ENCODE results near the gene BHLHA15.

DNA sequence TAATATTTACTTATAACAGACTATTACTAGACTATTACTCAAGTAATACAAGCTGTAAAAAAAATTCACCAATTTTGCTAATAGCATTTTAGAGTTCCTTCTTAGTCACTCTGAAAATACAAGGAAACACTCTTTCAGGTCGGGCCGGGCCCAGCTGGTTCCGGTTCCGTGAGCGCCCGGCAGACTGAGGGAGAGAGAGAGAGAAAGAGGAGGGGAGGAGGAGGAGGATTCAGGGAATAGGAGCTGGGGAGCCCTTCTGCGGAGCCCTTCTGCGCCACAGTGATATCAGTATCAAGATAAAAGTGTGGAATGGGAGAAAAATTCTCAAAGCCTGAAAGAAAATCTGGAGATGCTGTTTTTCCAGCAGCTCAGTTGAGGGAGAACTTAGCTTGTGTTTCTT, 30.5 kb upstream of the BHLHA15 start:
- TF ChIP-seq, protein P1, sequence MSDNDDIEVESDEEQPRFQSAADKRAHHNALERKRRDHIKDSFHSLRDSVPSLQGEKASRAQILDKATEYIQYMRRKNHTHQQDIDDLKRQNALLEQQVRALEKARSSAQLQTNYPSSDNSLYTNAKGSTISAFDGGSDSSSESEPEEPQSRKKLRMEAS (CRISPR knock-in tag; IDR thresholded peaks at IDR 0.05), result no peak
- TF ChIP-seq NR3C1 (CRISPR knock-in tag; conservative IDR thresholded peaks at IDR 0.05; ENCODE audit: low read depth) (no peak), ZNF263 (CRISPR knock-in tag; IDR thresholded peaks at IDR 0.05; ENCODE audit: low read depth) (no peak), ZBTB21 (CRISPR knock-in tag; IDR thresholded peaks at IDR 0.05; ENCODE audit: borderline replicate concordance) (no peak), SP1 (CRISPR knock-in tag; conservative IDR thresholded peaks at IDR 0.05) (no peak)
- TF ChIP-seq, protein P2, sequence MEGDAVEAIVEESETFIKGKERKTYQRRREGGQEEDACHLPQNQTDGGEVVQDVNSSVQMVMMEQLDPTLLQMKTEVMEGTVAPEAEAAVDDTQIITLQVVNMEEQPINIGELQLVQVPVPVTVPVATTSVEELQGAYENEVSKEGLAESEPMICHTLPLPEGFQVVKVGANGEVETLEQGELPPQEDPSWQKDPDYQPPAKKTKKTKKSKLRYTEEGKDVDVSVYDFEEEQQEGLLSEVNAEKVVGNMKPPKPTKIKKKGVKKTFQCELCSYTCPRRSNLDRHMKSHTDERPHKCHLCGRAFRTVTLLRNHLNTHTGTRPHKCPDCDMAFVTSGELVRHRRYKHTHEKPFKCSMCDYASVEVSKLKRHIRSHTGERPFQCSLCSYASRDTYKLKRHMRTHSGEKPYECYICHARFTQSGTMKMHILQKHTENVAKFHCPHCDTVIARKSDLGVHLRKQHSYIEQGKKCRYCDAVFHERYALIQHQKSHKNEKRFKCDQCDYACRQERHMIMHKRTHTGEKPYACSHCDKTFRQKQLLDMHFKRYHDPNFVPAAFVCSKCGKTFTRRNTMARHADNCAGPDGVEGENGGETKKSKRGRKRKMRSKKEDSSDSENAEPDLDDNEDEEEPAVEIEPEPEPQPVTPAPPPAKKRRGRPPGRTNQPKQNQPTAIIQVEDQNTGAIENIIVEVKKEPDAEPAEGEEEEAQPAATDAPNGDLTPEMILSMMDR (IDR thresholded peaks at IDR 0.05), result no peak

Measured in WTC11 (cell line).